PC-3 (cell line): ENCODE measurements around the gene GCGR.

Experiments
- EZH2 ChIP-seq: fragments of 300-600 bp; sonication (generic); IDR thresholded peaks from one replicate; pipeline ENCODE4 v1.6.1; 2017; ENCODE audit warnings: antibody characterized with exemption, mild to moderate bottlenecking, low read length; ENCODE audit not compliant: unreplicated experiment
- TF ChIP-seq, protein P1 (sequence below): fragments of 300-600 bp; sonication (generic); conservative IDR thresholded peaks from 2 replicates; pipeline ENCODE4 v1.5.1; 2017; ENCODE audit warnings: antibody characterized with exemption, low read depth, mild to moderate bottlenecking, low read length

DNA sequence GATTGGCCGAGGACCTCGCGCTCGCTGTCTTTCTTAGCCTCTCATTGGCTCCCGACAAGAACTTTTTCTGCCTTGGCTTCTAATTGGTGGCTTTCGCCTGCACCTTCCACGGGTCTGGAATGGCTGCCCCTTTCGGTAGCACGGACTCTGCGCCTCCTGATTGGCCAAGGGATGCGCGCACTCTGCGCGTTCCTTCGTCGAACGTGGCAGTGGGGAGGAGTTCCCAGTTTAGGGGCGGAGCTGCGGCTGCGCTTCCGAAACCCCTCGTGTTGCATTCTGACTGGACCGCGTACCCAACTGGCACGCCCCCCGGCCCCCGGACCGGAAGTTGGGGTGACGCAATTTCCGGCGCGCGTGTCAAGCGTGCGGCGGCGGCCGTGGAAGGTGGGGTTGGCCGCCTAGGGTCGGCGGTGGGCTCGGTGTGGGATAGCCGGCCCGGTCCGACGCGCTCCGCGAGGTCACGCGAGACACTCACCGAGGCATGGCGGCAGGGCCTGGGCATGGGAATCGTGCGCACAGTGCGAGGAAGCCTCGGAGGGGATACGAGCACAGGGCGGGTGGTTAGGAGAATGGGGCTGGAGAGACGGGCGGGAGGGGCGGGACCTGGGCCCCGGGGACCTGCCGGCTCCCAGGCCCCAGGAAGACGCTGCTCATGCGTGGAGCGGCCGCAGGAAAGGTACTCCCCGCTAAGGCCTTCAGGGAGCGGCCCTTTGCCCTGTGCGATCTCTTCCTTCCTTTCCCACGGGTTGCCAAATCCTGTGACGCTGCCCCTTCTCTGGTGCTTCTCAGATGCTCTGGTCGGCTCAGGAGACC lies 57.0 kb downstream of the GCGR start:
- TF ChIP-seq EZH2, result no peak
- TF ChIP-seq, protein P1, sequence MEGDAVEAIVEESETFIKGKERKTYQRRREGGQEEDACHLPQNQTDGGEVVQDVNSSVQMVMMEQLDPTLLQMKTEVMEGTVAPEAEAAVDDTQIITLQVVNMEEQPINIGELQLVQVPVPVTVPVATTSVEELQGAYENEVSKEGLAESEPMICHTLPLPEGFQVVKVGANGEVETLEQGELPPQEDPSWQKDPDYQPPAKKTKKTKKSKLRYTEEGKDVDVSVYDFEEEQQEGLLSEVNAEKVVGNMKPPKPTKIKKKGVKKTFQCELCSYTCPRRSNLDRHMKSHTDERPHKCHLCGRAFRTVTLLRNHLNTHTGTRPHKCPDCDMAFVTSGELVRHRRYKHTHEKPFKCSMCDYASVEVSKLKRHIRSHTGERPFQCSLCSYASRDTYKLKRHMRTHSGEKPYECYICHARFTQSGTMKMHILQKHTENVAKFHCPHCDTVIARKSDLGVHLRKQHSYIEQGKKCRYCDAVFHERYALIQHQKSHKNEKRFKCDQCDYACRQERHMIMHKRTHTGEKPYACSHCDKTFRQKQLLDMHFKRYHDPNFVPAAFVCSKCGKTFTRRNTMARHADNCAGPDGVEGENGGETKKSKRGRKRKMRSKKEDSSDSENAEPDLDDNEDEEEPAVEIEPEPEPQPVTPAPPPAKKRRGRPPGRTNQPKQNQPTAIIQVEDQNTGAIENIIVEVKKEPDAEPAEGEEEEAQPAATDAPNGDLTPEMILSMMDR, result no peak
